GM19455 (cell line): ENCODE results near the gene SRPK1.

Experiments
- ATAC-seq: cut with Tn5 transposase; IDR thresholded peaks from one replicate; pipeline ENCODE4 v1.9.1; 2021; ENCODE audit not compliant: unreplicated experiment

The SRPK1 gene

GRCh38 chr6:35903679-35904078 is 17.2 kb downstream of the SRPK1 start:
- ATAC-seq, result no peak

GRCh38 chr6:35900448-35900847 is 20.4 kb downstream of the SRPK1 start:
- ATAC-seq, result no peak

GRCh38 chr6:35898003-35898402 is 22.9 kb downstream of the SRPK1 start:
- ATAC-seq, result no peak

GRCh38 chr6:35897486-35897885 is 23.4 kb downstream of the SRPK1 start:
- ATAC-seq, result no peak

- no peak for ATAC-seq
These were observed 23.9 kb downstream of the SRPK1 start for GRCh38 chr6:35897036-35897435.

GRCh38 chr6:35896228-35896627 is 24.7 kb downstream of the SRPK1 start:
- ATAC-seq, result no peak

- ATAC-seq, result no peak
These were observed 25.3 kb downstream of the SRPK1 start for GRCh38 chr6:35895560-35895959.

GRCh38 chr6:35894776-35895175 is 26.1 kb downstream of the SRPK1 start:
- ATAC-seq, result no peak

- ATAC-seq, result no peak
These were observed 27.7 kb downstream of the SRPK1 start for GRCh38 chr6:35893246-35893645.

- no peak for ATAC-seq
These were observed 28.4 kb downstream of the SRPK1 start for GRCh38 chr6:35892482-35892881.

GRCh38 chr6:35879151-35879550 is 41.7 kb downstream of the SRPK1 start:
- no peak for ATAC-seq

GRCh38 chr6:35876902-35877301 is 44.0 kb downstream of the SRPK1 start:
- ATAC-seq, result no peak

GRCh38 chr6:35874730-35875129 is 46.2 kb downstream of the SRPK1 start:
- ATAC-seq, result no peak

- ATAC-seq, result no peak
These were observed 61.5 kb downstream of the SRPK1 start for GRCh38 chr6:35859367-35859766.

- ATAC-seq, result no peak
These were observed 63.0 kb downstream of the SRPK1 start for GRCh38 chr6:35857853-35858252.

GRCh38 chr6:35856250-35856649 is 64.6 kb downstream of the SRPK1 start:
- no peak for ATAC-seq

- ATAC-seq, result no peak
These were observed 67.9 kb downstream of the SRPK1 start for GRCh38 chr6:35852994-35853393.

- no peak for ATAC-seq
These were observed 70.7 kb downstream of the SRPK1 start for GRCh38 chr6:35850208-35850607.

- no peak for ATAC-seq
These were observed 76.6 kb downstream of the SRPK1 start for GRCh38 chr6:35844290-35844689.

GRCh38 chr6:35842381-35842780 is 78.5 kb downstream of the SRPK1 start:
- ATAC-seq, result no peak

GRCh38 chr6:35839019-35839418 is 81.9 kb downstream of the SRPK1 start:
- no peak for ATAC-seq

GRCh38 chr6:35833536-35833935 is 87.4 kb downstream of the SRPK1 start:
- ATAC-seq, result no peak

GRCh38 chr6:35831257-35832007 is 89.5 kb downstream of the SRPK1 start:
- ATAC-seq, result no peak
